ENCODE measurements around the gene LRBA.

- no peak for TF ChIP-seq POLR2AphosphoS5 (IDR thresholded peaks at IDR 0.05; ENCODE audit: low read depth, low read length)
- TF ChIP-seq TAF1 (IDR thresholded peaks at IDR 0.05; ENCODE audit: borderline replicate concordance, low read depth, low read length), result no peak
Measured at GRCh38 chr4:150232029-150232428, 783.1 kb downstream of the LRBA start.

All from GM12892 (cell line).